Measurements from ENCODE around the gene PWWP2B. TPM values are rescaled to one million over a fixed set of nuclear protein-coding genes. Genes with fewer than 3 reads are reported as not detected.
A peak's percentile ranks its signal among the peaks of the same experiment; 100 is the strongest.

PWWP2B gene
- total RNA-seq = 23.2 and 24.3 TPM in 2 replicates
- long read RNA-seq, partial matches to known transcripts = 1 of 2 reads
- long read RNA-seq, other reads (novel, unspliced or antisense) = 1 of 2 reads

DNA sequence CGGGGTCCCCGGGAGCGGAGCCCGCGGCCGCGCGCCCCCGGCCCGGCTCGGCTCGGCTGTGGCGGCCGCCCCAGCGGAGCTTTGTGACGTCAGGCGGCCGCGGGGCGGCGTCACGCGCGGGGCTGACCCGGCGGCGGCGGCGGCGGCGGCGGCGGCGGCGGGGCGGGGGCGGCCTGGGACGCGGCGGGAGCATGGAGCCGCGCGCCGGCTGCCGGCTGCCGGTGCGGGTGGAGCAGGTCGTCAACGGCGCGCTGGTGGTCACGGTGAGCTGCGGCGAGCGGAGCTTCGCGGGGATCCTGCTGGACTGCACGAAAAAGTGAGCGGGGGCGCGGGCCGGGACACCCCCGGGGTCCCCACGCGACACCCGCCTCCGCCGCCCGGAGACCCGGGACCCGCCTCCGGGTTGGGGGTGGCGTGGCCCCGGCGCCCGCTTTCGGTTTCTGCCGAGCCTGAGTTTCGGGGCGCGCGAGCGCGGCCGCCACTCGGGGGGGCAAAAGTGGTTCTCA, at the start of gene PWWP2B:
Gene PWWP2B (plus strand): TSS at position 165 of the 506 bp plus-strand sequence. CDS start 27 bp downstream, at position 192.
- Mint-ChIP-seq H3K9me3 (ENCODE audit: low read depth) (peaks cover 5% of the 10 kb centered on the region), H3K27ac (peak within 1 kb of the TSS; percentile 94), H3K4me3 (ENCODE audit: low read depth) (peak within 1 kb of the TSS; percentile 88), H3K27me3 (no peaks in the 10 kb centered on the region), H3K4me1 (ENCODE audit: low read depth) (peaks cover 7% of the 10 kb centered on the region), H3K36me3 (ENCODE audit: insufficient read depth) (no peaks in the 10 kb centered on the region)
- TF ChIP-seq, protein P1, sequence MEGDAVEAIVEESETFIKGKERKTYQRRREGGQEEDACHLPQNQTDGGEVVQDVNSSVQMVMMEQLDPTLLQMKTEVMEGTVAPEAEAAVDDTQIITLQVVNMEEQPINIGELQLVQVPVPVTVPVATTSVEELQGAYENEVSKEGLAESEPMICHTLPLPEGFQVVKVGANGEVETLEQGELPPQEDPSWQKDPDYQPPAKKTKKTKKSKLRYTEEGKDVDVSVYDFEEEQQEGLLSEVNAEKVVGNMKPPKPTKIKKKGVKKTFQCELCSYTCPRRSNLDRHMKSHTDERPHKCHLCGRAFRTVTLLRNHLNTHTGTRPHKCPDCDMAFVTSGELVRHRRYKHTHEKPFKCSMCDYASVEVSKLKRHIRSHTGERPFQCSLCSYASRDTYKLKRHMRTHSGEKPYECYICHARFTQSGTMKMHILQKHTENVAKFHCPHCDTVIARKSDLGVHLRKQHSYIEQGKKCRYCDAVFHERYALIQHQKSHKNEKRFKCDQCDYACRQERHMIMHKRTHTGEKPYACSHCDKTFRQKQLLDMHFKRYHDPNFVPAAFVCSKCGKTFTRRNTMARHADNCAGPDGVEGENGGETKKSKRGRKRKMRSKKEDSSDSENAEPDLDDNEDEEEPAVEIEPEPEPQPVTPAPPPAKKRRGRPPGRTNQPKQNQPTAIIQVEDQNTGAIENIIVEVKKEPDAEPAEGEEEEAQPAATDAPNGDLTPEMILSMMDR (IDR thresholded peaks at IDR 0.05; ENCODE audit: unreplicated experiment) = no peak
- no peak for DNase-seq (ENCODE audit: low spot score, unreplicated experiment)

DNA sequence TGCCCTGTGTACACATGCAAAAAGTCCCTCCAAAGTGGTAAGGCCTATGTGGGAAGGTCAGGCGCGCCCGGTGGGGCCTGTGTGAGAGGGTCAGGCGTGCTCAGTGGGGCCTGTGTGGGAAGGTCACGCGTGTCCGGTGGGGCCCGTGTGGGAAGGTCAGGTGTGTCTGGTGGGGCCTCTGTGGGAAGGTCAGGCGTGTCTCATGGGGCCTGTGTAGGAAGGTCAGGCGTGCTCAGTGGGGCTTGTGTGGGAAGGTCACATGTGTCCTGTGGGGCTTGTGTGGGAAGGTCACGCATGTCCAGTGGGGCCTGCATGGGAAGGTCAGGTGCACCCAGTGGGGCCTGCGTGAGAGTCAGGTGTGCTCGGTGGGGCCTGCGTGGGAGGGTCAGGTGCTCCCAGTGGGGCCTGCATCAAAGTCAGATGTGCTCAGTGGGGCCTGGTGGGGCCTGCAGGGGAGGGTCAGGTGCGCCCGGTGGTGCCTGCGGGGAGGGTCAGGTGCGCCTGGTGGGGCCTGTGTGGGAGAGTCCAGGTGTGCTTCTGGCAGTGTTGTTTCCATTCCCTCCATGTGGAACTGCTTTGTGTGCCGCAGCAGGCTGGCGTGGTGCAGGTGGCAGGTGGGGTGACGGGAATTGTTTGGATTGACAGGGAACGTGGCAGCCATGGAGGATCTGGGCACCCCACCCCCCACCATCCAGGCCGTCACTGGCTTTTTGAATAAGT, 49.6 kb upstream of the PWWP2B start:
- Mint-ChIP-seq H3K27ac (peak overlapping the region; percentile 23), H3K36me3 (ENCODE audit: insufficient read depth) (peaks cover 29% of the 10 kb centered on the region), H3K9me3 (ENCODE audit: low read depth) (peaks cover 2% of the 10 kb centered on the region), H3K4me1 (ENCODE audit: low read depth) (peaks cover 1% of the 10 kb centered on the region), H3K4me3 (ENCODE audit: low read depth) (no peak overlapping the region), H3K27me3 (no peaks in the 10 kb centered on the region)
- TF ChIP-seq, protein P1 (IDR thresholded peaks at IDR 0.05; ENCODE audit: unreplicated experiment) = no peak
- DNase-seq (ENCODE audit: low spot score, unreplicated experiment) = no peak

DNA sequence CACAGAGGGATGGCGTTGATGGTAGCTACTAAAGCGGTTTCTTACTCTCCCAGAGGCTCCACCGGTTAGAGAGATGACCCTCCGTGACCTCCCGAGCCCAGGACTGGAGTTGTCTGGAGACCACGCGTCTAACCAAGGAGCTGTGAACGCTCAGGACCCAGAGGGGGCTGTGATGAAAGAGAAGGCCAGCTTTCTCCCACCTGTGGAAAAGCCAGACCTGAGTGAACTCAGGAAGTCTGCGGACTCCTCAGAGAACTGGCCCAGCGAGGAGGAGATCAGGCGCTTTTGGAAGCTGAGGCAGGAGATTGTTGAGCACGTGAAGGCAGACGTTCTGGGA, 49.1 kb upstream of the PWWP2B start:
- H3K27me3 Mint-ChIP-seq = no peaks in the 10 kb centered on the region
- H3K36me3 Mint-ChIP-seq (ENCODE audit: insufficient read depth) = peaks cover 25% of the 10 kb centered on the region
- H3K4me1 Mint-ChIP-seq (ENCODE audit: low read depth) = peaks cover 1% of the 10 kb centered on the region
- DNase-seq (ENCODE audit: low spot score, unreplicated experiment) = no peak
- no peak overlapping the region for H3K4me3 Mint-ChIP-seq (ENCODE audit: low read depth)
- TF ChIP-seq, protein P1 (IDR thresholded peaks at IDR 0.05; ENCODE audit: unreplicated experiment) = no peak
- no peaks in the 10 kb centered on the region for H3K9me3 Mint-ChIP-seq (ENCODE audit: low read depth)
- H3K27ac Mint-ChIP-seq = no peak overlapping the region

DNA sequence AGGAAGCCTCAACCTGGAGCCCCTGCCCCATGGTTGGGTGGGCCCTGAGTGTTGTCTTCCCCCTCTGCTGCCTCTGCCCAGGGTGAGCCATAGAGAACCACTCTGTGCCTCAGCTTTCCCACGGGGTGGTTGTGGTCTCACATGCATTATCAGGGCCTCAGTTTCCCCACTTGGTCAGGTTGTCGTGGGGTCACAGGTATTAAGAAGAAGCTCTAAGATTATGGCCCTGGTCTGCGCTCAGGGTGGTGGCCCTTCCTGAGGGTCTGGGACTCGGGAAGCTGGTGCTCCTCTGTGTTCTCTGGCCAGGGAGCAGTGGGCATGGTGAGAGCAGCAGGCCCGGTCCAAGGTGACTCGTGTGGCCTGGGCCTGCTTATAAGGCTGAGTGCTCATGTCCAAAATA, 47.2 kb upstream of the PWWP2B start:
- Mint-ChIP-seq H3K4me1 (ENCODE audit: low read depth) (peaks cover 1% of the 10 kb centered on the region), H3K27me3 (no peaks in the 10 kb centered on the region), H3K27ac (no peak overlapping the region), H3K36me3 (ENCODE audit: insufficient read depth) (peaks cover 20% of the 10 kb centered on the region), H3K4me3 (ENCODE audit: low read depth) (no peak overlapping the region), H3K9me3 (ENCODE audit: low read depth) (no peaks in the 10 kb centered on the region)
- TF ChIP-seq, protein P1 (IDR thresholded peaks at IDR 0.05; ENCODE audit: unreplicated experiment) = no peak
- no peak for DNase-seq (ENCODE audit: low spot score, unreplicated experiment)

DNA sequence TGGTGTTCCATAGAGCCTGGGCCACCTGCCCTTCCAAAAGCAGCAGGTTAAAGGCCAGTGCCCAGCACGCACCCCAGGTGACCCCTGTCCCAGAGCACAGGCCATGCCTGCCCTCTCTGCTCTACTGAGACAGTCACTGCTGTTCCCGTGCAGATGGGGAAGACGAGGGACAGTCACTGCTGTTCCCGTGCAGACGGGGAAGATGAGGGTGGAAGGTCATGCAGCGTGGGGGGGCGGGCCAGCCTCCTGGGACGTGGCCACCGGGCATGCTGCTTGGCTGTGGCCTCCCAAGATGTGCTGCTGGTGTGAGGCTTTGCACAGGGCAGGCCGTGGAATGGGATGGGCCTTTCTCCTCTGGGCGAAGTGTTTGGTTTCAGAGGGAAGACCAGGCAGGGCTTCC, 46.6 kb upstream of the PWWP2B start:
- Mint-ChIP-seq H3K27me3 (no peaks in the 10 kb centered on the region), H3K9me3 (ENCODE audit: low read depth) (no peaks in the 10 kb centered on the region), H3K4me1 (ENCODE audit: low read depth) (peaks cover 1% of the 10 kb centered on the region), H3K36me3 (ENCODE audit: insufficient read depth) (peaks cover 17% of the 10 kb centered on the region), H3K27ac (no peak overlapping the region), H3K4me3 (ENCODE audit: low read depth) (no peak overlapping the region)
- TF ChIP-seq, protein P1 (IDR thresholded peaks at IDR 0.05; ENCODE audit: unreplicated experiment) = no peak
- no peak for DNase-seq (ENCODE audit: low spot score, unreplicated experiment)
